HG03521 (cell line): ENCODE measurements around the gene SDC3.

Experiments
- ATAC-seq: cut with Tn5 transposase; IDR thresholded peaks from one replicate; pipeline ENCODE4 v1.9.1; 2021; ENCODE audit warnings: mild to moderate bottlenecking, moderate library complexity; ENCODE audit not compliant: unreplicated experiment

The SDC3 gene

GRCh38 chr1:30929135-30929889, 20.8 kb upstream of the SDC3 start:
- ATAC-seq: no peak

GRCh38 chr1:30928789-30929134, 20.2 kb upstream of the SDC3 start:
- no peak for ATAC-seq

GRCh38 chr1:30928171-30928570, 19.6 kb upstream of the SDC3 start:
- no peak for ATAC-seq

- no peak for ATAC-seq
These were observed 18.9 kb upstream of the SDC3 start for GRCh38 chr1:30927448-30927847.

GRCh38 chr1:30923597-30923996, 15.0 kb upstream of the SDC3 start:
- no peak for ATAC-seq

GRCh38 chr1:30920827-30921226, 12.3 kb upstream of the SDC3 start:
- ATAC-seq: no peak

- ATAC-seq: no peak
These were observed 10.7 kb upstream of the SDC3 start for GRCh38 chr1:30919025-30919881.

GRCh38 chr1:30916296-30916695, 7.7 kb upstream of the SDC3 start:
- ATAC-seq: no peak

GRCh38 chr1:30915491-30916230, 7.1 kb upstream of the SDC3 start:
- ATAC-seq: no peak

GRCh38 chr1:30914931-30915330, 6.4 kb upstream of the SDC3 start:
- ATAC-seq: no peak

- no peak for ATAC-seq
These were observed 6.0 kb upstream of the SDC3 start for GRCh38 chr1:30914587-30914922.

- ATAC-seq: no peak
These were observed 4.5 kb upstream of the SDC3 start for GRCh38 chr1:30912913-30913652.

GRCh38 chr1:30912224-30912623, 3.7 kb upstream of the SDC3 start:
- ATAC-seq: no peak

GRCh38 chr1:30911059-30911954, 2.7 kb upstream of the SDC3 start:
- no peak for ATAC-seq

GRCh38 chr1:30909365-30910068, 959 bp upstream of the SDC3 start:
- no peak for ATAC-seq

- ATAC-seq: no peak
These were observed 252 bp downstream of the SDC3 start for GRCh38 chr1:30908316-30908695.

- ATAC-seq: no peak
These were observed 860 bp downstream of the SDC3 start for GRCh38 chr1:30907481-30908315.

- ATAC-seq: no peak
These were observed 1.7 kb downstream of the SDC3 start for GRCh38 chr1:30906631-30907441.
